Thyroid gland (tissue), 4 donors: ENCODE data around the gene RREB1. TPM values are rescaled to one million over a fixed set of nuclear protein-coding genes. Genes with fewer than 3 reads are reported as not detected.

Experiments used
- DNase-seq, 2 donors: peaks; one replicate each; pipeline ENCODE4 v3.0.0-alpha.2; 2019
- H3K27ac ChIP-seq, 3 donors: fragments of 200-600 bp; sonication (generic); 1 replicate in 2 of 3; 2 replicates in 1 of 3; pipeline ENCODE4 v1.5.1; 2016 to 2019; ENCODE audit warnings: mild to moderate bottlenecking in 1 of 3, moderate library complexity in 1 of 3
- H3K27me3 ChIP-seq: fragments of 200-600 bp; sonication (generic); one replicate; pipeline ENCODE4 v1.5.1; 2019
- H3K36me3 ChIP-seq, 2 donors: fragments of 200-600 bp; sonication (generic); one replicate each; pipeline ENCODE4 v1.5.1; 2016 to 2019
- H3K4me1 ChIP-seq, 2 donors: fragments of 200-600 bp; sonication (generic); one replicate each; pipeline ENCODE4 v1.5.1; 2017 to 2019
- H3K4me3 ChIP-seq, 3 donors: fragments of 200-600 bp; sonication (generic); replicated peaks in 1 of 3; 1 replicate in 2 of 3; 2 replicates in 1 of 3; pipeline ENCODE4 v1.5.1; 2016; ENCODE audit warnings: mild to moderate bottlenecking in 1 of 3
- H3K9me3 ChIP-seq: fragments of 200-600 bp; sonication (generic); one replicate; pipeline ENCODE4 v1.5.1; 2017
- POLR2A ChIP-seq, 2 donors: fragments of 450-650 bp; IDR thresholded peaks; one replicate each; pipeline ENCODE4 v1.6.1; 2017; ENCODE audit warnings: antibody characterized with exemption in 2 of 2, mild to moderate bottlenecking in 2 of 2, moderate library complexity in 1 of 2
- WGBS, 2 donors: methylation state at CpG; one replicate each; pipeline ENCODE4 v1.1.5; 2017; 5-methylcytosine and 5-hydroxymethylcytosine counted together
- intact Hi-C: fragments of 100-400 bp; cut with DNase I; formaldehyde crosslinking; loops from one replicate; pipeline ENCODE4 v1.15.1; 2023
- total RNA-seq, 4 donors: library from RNA; depleted of rRNA; stranded (reverse); fragments of >200 nt; gene quantifications; one replicate each; pipeline ENCODE4 v1.2.3, GENCODE V29; 2016
- TF ChIP-seq, protein P1 (sequence below), 6 experiments: fragments of 200-600 bp in 3 of 6; fragments of 450-650 bp in 3 of 6; sonication (generic) in 3 of 6; IDR thresholded peaks; one replicate each; pipeline ENCODE4 v1.5.1; 2016 to 2019; ENCODE audit warnings: antibody characterized with exemption in 6 of 6, mild to moderate bottlenecking in 2 of 6, inconsistent platforms in 1 of 6, moderate library complexity in 1 of 6

Gene RREB1
- total RNA-seq, 4 donors from 2014 or later: 48.0 to 91.3 (median 57.1) TPM

DNA sequence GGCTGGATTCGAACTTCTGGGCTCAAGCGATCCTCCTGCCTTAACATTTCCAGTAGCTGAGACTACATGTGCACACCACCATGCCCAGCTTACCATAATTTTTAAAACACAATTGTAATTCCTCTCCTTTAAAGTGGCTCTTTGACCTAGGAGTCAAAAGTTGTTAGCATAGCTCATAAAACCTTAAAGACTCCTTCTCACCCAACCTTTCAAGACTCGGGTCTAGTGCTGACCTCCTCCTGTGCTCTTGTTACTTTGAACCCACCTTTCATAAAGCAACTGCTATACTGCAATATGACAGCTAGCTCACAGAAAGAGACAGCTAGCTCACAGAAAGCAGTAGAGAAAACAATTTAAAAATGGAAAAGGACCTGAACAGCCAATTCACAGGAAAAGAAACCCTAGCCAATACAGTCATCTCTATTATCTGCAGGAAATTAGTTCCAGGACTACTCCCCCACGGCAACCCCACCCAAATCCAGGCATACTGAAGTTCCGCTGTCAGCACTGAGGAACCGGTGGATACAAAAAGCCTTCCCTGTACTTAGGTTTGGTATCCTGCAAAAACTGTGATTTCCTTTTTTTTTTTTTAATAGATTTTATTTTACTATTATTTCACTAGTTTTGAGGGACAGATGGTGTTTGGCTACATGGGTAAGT lies 185.0 kb downstream of the RREB1 start:
- Histone ChIP-seq H3K36me3 (peaks cover 26 to 43% of the 10 kb centered on the region in 2 donors), H3K4me3 (no peak overlapping the region), H3K9me3 (no peaks in the 10 kb centered on the region), H3K27ac (no peak overlapping the region), H3K27me3 (no peaks in the 10 kb centered on the region), H3K4me1 (no peaks in the 10 kb centered on the region)
- intact Hi-C loops: no loop called here
- WGBS, 2 donors: 75 to 83% methylated on average over 6 of the region's 6 CpGs
- no peak for DNase-seq
- TF ChIP-seq, protein P1, sequence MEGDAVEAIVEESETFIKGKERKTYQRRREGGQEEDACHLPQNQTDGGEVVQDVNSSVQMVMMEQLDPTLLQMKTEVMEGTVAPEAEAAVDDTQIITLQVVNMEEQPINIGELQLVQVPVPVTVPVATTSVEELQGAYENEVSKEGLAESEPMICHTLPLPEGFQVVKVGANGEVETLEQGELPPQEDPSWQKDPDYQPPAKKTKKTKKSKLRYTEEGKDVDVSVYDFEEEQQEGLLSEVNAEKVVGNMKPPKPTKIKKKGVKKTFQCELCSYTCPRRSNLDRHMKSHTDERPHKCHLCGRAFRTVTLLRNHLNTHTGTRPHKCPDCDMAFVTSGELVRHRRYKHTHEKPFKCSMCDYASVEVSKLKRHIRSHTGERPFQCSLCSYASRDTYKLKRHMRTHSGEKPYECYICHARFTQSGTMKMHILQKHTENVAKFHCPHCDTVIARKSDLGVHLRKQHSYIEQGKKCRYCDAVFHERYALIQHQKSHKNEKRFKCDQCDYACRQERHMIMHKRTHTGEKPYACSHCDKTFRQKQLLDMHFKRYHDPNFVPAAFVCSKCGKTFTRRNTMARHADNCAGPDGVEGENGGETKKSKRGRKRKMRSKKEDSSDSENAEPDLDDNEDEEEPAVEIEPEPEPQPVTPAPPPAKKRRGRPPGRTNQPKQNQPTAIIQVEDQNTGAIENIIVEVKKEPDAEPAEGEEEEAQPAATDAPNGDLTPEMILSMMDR (IDR thresholded peaks at IDR 0.05): no peak
- no peak for TF ChIP-seq POLR2A (IDR thresholded peaks at IDR 0.05)

DNA sequence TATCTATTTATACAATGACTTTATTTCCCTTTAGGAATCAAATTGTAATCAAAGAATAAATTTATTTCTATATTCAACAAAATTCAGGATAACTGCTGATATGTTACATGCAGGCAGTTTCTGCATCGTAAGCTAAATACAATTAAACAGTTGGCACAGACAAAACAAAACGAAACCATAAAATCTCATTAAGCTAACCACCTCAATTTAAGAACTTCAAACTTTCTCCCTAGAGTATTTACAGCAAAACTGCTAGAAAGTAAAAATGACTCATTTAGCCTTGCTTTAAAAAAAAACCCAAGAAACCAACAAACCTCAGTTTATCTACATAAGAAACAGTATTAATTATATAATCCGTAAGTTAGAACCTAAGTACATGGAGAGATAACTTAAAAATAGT lies 188.2 kb downstream of the RREB1 start:
- no peak for TF ChIP-seq POLR2A (IDR thresholded peaks at IDR 0.05)
- TF ChIP-seq, protein P1 (IDR thresholded peaks at IDR 0.05): no peak
- DNase-seq: no peak
- intact Hi-C loops: no loop called here
- H3K4me1 ChIP-seq: no peaks in the 10 kb centered on the region
- H3K27ac ChIP-seq: no peak overlapping the region
- peaks cover 34 to 43% of the 10 kb centered on the region in 2 donors for H3K36me3 ChIP-seq
- H3K27me3 ChIP-seq: no peaks in the 10 kb centered on the region
- 95 to 96% methylated on average over 3 of the region's 3 CpGs for WGBS, 2 donors
- no peaks in the 10 kb centered on the region for H3K9me3 ChIP-seq
- no peak overlapping the region for H3K4me3 ChIP-seq

DNA sequence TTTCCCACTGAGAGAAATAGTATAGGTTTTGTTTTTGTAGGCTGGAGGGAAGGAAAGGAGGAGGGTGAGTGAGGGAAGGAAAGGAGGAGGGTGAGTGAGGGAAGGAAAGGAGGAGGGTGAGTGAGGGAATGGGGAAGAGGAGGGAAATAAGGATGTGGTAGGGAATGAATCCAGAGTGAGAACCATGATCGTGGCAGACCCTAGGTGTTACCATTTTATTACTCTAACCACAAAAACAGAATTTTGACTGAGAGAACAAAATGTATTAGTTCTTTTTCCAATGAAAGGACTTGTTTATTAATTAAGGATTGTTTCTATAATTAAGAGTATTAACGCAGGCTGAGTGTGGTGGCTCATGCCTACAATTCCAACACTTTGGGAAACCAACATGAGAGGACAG lies 188.8 kb downstream of the RREB1 start:
- Histone ChIP-seq H3K27ac (no peak overlapping the region), H3K36me3 (peaks cover 40 to 49% of the 10 kb centered on the region in 2 donors), H3K4me3 (no peak overlapping the region), H3K4me1 (no peaks in the 10 kb centered on the region), H3K9me3 (no peaks in the 10 kb centered on the region), H3K27me3 (no peaks in the 10 kb centered on the region)
- intact Hi-C loops: no loop called here
- TF ChIP-seq POLR2A (IDR thresholded peaks at IDR 0.05): no peak
- TF ChIP-seq, protein P1 (IDR thresholded peaks at IDR 0.05): no peak
- WGBS, 2 donors: 95 to 96% methylated on average over 2 of the region's 2 CpGs
- DNase-seq: no peak

DNA sequence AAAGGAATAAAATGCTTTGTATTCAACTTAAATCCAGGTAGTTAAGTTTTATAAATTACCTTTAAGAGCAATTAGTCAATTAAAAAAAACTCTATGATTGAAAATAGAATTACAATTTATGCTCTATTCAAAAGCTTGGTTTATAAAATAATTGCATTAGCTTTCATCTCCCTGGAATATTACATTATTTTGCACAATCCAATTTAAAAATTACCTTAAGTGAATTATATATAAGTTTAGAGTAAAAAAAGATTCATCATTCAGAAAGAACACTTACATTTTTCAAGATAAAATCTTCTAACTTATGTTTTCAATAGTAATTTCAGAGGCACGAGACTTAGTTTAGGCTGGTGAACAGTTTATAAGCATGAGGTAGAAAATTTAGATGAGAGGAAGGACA lies 190.4 kb downstream of the RREB1 start:
- intact Hi-C loops: no loop called here
- no peak for TF ChIP-seq POLR2A (IDR thresholded peaks at IDR 0.05)
- TF ChIP-seq, protein P1 (IDR thresholded peaks at IDR 0.05): no peak
- WGBS, 2 donors: 92 to 99% methylated on average over 1 of the region's 1 CpG

DNA sequence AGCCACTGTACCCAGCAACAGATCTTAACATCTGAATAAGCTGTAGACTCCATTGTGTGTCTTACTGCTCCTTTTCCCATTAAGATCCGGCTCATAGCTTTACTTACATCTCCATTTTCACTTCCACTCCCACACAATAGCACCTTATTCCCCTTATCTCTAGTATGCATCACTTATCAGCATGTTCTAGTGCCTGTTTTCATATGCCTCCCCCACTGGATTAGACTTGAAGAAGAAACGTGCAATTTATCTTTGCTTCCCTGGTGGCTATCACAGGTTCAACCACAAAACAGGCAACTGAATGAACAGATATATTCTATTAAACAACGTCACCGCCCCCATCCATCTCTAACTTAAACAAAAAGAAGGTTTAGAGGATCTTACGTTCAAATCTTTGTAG lies 193.2 kb downstream of the RREB1 start:
- TF ChIP-seq POLR2A (IDR thresholded peaks at IDR 0.05): no peak
- TF ChIP-seq, protein P1 (IDR thresholded peaks at IDR 0.05): no peak
- intact Hi-C loops: no loop called here
- WGBS, 2 donors: 85 to 93% methylated on average over 5 of the region's 5 CpGs

More for the DNA sequence above, 190.4 kb downstream of the RREB1 start:
- Histone ChIP-seq H3K9me3 (no peaks in the 10 kb centered on the region), H3K4me1 (no peaks in the 10 kb centered on the region), H3K27me3 (no peaks in the 10 kb centered on the region), H3K4me3 (no peak overlapping the region), H3K27ac (no peak overlapping the region), H3K36me3 (peaks cover 52% of the 10 kb centered on the region in 2 donors)
- DNase-seq: no peak

More for the DNA sequence above, 193.2 kb downstream of the RREB1 start:
- no peaks in the 10 kb centered on the region for H3K27me3 ChIP-seq
- DNase-seq: no peak
- no peaks in the 10 kb centered on the region for H3K4me1 ChIP-seq
- H3K9me3 ChIP-seq: no peaks in the 10 kb centered on the region
- no peak overlapping the region for H3K27ac ChIP-seq
- no peak overlapping the region for H3K4me3 ChIP-seq
- H3K36me3 ChIP-seq: peaks cover 47 to 52% of the 10 kb centered on the region in 2 donors
